K562 (cell line): ENCODE measurements around the gene POLR3K. TPM values are rescaled to one million over a fixed set of nuclear protein-coding genes. Genes with fewer than 3 reads are reported as not detected.

ENCODE experiments used
- ATAC-seq: fragments of 200-7000 bp; cut with Tn5 transposase; 3 replicates; pipeline ENCODE4 v1.9.1; 2020; ENCODE audit warnings: moderate library complexity
- BruUV-seq: library from RNA; stranded (reverse); fragments of 400-500 nt; replicated peaks from 2 replicates; lab custom pipeline; 2021; lab: Mats Ljungman, UMichigan
- CTCF ChIA-PET: fragments of 300-600 bp; formaldehyde crosslinking; extraction: SDS; loops from one replicate; lab custom pipeline; 2021; ENCODE audit warnings: low intra/inter-chr PET ratio; lab: Yijun Ruan, JAX
- POLR2A ChIA-PET: fragments of 300-600, 350-650 bp; sonication (Branson Sonifier 250); formaldehyde crosslinking; extraction: SDS; loops from one replicate; lab custom pipeline; 2021; ENCODE audit warnings: antibody characterized with exemption, inconsistent platforms; lab: Yijun Ruan, JAX
- DNase-seq, 4 experiments: peaks; one replicate each; pipeline versions ENCODE4 v3.0.0 to v3.0.0-alpha.2; 2011 to 2018; ENCODE audit warnings: low spot score in 3 of 4, mixed read lengths in 3 of 4; ENCODE audit errors: extremely low read depth in 1 of 4
- FAIRE-seq: peaks from 2 replicates; lab custom pipeline; 2011; peaks lifted over from hg19 to GRCh38; lab: Jason Lieb, UNC
- H2AFZ ChIP-seq: 2 replicates; pipeline ENCODE4 v1.6.0; 2011; ENCODE audit warnings: low read depth, low read length, control low read depth, inconsistent platforms
- H3K27ac ChIP-seq: fragments of 200-600 bp; 3 replicates; pipeline ENCODE4 v1.8.0; 2011; ENCODE audit warnings: low read depth, mild to moderate bottlenecking, control low read depth, inconsistent platforms, low read length, moderate library complexity, mixed read lengths; ENCODE audit errors: extremely low read depth
- H3K27me3 ChIP-seq, 2 experiments: fragments of 300-600 bp in 1 of 2; 2 replicates in 1 of 2; 3 replicates in 1 of 2; pipeline versions ENCODE4 v1.6.0 to v1.8.0; 2011; ENCODE audit warnings: inconsistent platforms in 2 of 2, low read length in 2 of 2, mild to moderate bottlenecking in 1 of 2, mixed read lengths in 1 of 2, moderate library complexity in 1 of 2; ENCODE audit not compliant: control insufficient read depth in 2 of 2, insufficient read depth in 2 of 2
- H3K36me3 ChIP-seq: fragments of 300-600 bp; 3 replicates; pipeline ENCODE4 v1.8.0; 2011; ENCODE audit warnings: mild to moderate bottlenecking, low read length, inconsistent platforms; ENCODE audit not compliant: control insufficient read depth, insufficient read depth
- H3K4me1 ChIP-seq, 2 experiments: fragments of 200-600 bp in 1 of 2; replicated peaks in 1 of 2; 2 replicates in 1 of 2; 3 replicates in 1 of 2; pipeline versions ENCODE4 v1.5.1 to v1.8.0; 2011; ENCODE audit warnings: inconsistent platforms in 2 of 2, low read length in 2 of 2, mild to moderate bottlenecking in 1 of 2, mixed read lengths in 1 of 2, moderate library complexity in 1 of 2; ENCODE audit not compliant: control insufficient read depth in 2 of 2, insufficient read depth in 2 of 2
- H3K4me2 ChIP-seq: 2 replicates; pipeline ENCODE4 v1.6.1; 2011; ENCODE audit warnings: low read length, control low read depth, inconsistent platforms, mixed read lengths; ENCODE audit not compliant: insufficient read depth
- H3K4me3 ChIP-seq: fragments of 200-600 bp; sonication (generic), shearing (Covaris generic); 2 replicates; pipeline ENCODE4 v1.5.1; 2016; ENCODE audit warnings: control low read depth, inconsistent platforms
- H3K79me2 ChIP-seq: fragments of 200-600 bp; 3 replicates; pipeline ENCODE4 v1.8.0; 2011; ENCODE audit warnings: low read length, inconsistent platforms; ENCODE audit not compliant: control insufficient read depth, insufficient read depth
- H3K9ac ChIP-seq, 2 experiments: 2 replicates each; pipeline versions ENCODE4 v1.6.0 to v1.6.1; 2011; ENCODE audit warnings: low read depth in 2 of 2, low read length in 2 of 2, control low read depth in 1 of 2, inconsistent platforms in 1 of 2, mild to moderate bottlenecking in 1 of 2, mixed read lengths in 1 of 2; ENCODE audit not compliant: insufficient read depth in 1 of 2
- H3K9me1 ChIP-seq: one replicate; pipeline ENCODE4 v1.6.0; 2011; ENCODE audit warnings: inconsistent platforms, mild to moderate bottlenecking, low read length, moderate library complexity; ENCODE audit not compliant: control insufficient read depth, insufficient read depth
- H3K9me3 ChIP-seq: replicated peaks from 2 replicates; pipeline ENCODE4 v1.5.1; 2011; ENCODE audit warnings: low read depth, low read length, inconsistent platforms; ENCODE audit not compliant: control insufficient read depth, insufficient read depth
- H4K20me1 ChIP-seq: replicated peaks from 2 replicates; pipeline ENCODE4 v1.6.1; 2011; ENCODE audit warnings: low read length, inconsistent platforms, mixed read lengths; ENCODE audit not compliant: control insufficient read depth, insufficient read depth
- ATF1 ChIP-seq, 2 experiments: fragments of 450-650 bp in 1 of 2; IDR thresholded peaks; 2 replicates each; pipeline ENCODE4 v1.6.1; 2016; ENCODE audit warnings: missing compliant biosample characterization in 1 of 2, missing genetic modification characterization in 1 of 2
- ATF7 ChIP-seq: fragments of 450-650 bp; IDR thresholded peaks from 2 replicates; pipeline ENCODE4 v1.7.1; 2014; ENCODE audit warnings: mild to moderate bottlenecking, moderate library complexity
- CBFA2T3 ChIP-seq: fragments of 450-650 bp; IDR thresholded peaks from 2 replicates; pipeline ENCODE4 v1.6.1; 2017
- CREB1 ChIP-seq, 2 experiments: sonication (generic) in 1 of 2; formaldehyde crosslinking in 1 of 2; IDR thresholded peaks; 2 replicates each; pipeline versions ENCODE4 v1.6.1 to v1.8.0; 2012 to 2022; ENCODE audit warnings: inconsistent platforms in 1 of 2, mild to moderate bottlenecking in 1 of 2, missing genetic modification reagents in 1 of 2, moderate library complexity in 1 of 2
- CTBP1 ChIP-seq: fragments of 450-650 bp; IDR thresholded peaks from 2 replicates; pipeline ENCODE4 v1.6.1; 2016; ENCODE audit warnings: borderline replicate concordance
- JUND ChIP-seq, 2 experiments: IDR thresholded peaks; 2 replicates in 1 of 2; 3 replicates in 1 of 2; pipeline ENCODE4 v1.6.1; 2011; ENCODE audit warnings: borderline replicate concordance in 2 of 2, low read depth in 2 of 2, low read length in 2 of 2, improper control_type of control experiment in 1 of 2, missing biosample characterization in 1 of 2, missing genetic modification characterization in 1 of 2, missing genetic modification reagents in 1 of 2
- KAT7 ChIP-seq: sonication (generic); formaldehyde crosslinking; IDR thresholded peaks from 2 replicates; pipeline ENCODE4 v1.8.0; 2022; ENCODE audit warnings: missing genetic modification reagents, mild to moderate bottlenecking, borderline replicate concordance
- KDM2B ChIP-seq: fragments of 250-450 bp; sonication (Bioruptor Pico); IDR thresholded peaks from 2 replicates; pipeline ENCODE4 v1.8.0; 2021; ENCODE audit warnings: mild to moderate bottlenecking, moderate library complexity
- SUPT5H ChIP-seq: fragments of 450-650 bp; IDR thresholded peaks from 2 replicates; pipeline ENCODE4 v1.6.1; 2016
- TCF3 ChIP-seq: sonication (generic); formaldehyde crosslinking; IDR thresholded peaks from 2 replicates; pipeline ENCODE4 v1.4.0; 2020; ENCODE audit warnings: mild to moderate bottlenecking, missing genetic modification reagents
- UBTF ChIP-seq, 2 experiments: IDR thresholded peaks; 2 replicates each; pipeline ENCODE4 v1.6.1; 2012; ENCODE audit warnings: improper control_type of control experiment in 2 of 2, low read depth in 2 of 2, low read length in 2 of 2, borderline replicate concordance in 1 of 2
- YBX1 ChIP-seq: fragments of 450-650 bp; IDR thresholded peaks from 2 replicates; pipeline ENCODE4 v1.7.1; 2016; ENCODE audit warnings: mild to moderate bottlenecking
- ZFP36 ChIP-seq: fragments of 150-350 bp; IDR thresholded peaks from 2 replicates; pipeline ENCODE4 v1.6.1; 2018; ENCODE audit warnings: low read length, low read depth; ENCODE audit not compliant: partially characterized antibody
- WGBS: fragments of 100-300 bp; shearing (Covaris generic); methylation state at CpG from one replicate; pipeline ENCODE4 v1.1.6; 2016; ENCODE audit warnings: low coverage, mixed read lengths; ENCODE audit not compliant: insufficient coverage; ENCODE audit errors: missing lambda C conversion rate; 5-methylcytosine and 5-hydroxymethylcytosine counted together
- in situ Hi-C: fragments of 300-500 bp; cut with MboI; formaldehyde crosslinking; loops from 4 replicates; pipeline ENCODE4 v1.15.0; 2018; ENCODE audit warnings: inconsistent platforms, mixed read lengths
- intact Hi-C: fragments of 100-400 bp; cut with micrococcal nuclease; formaldehyde crosslinking; loops from 2 replicates; pipeline ENCODE4 v1.14.2; 2022
- polyA plus RNA-seq, 8 experiments: library from polyadenylated mRNA; depleted of rRNA in 4 of 8; stranded (reverse) in 5 of 8; unstranded in 3 of 8; fragments of >200 nt; fragmentation: Nextera tagmentation in 2 of 8; fragmentation: Illumina TruSeq in 1 of 8; extraction: Ambion mirVana in 2 of 8; extraction: Trizol in 1 of 8; gene quantifications; 2 replicates each; pipeline versions ENCODE4 v1.2.1 to v1.2.3, GENCODE V29; 2011 to 2014; ENCODE audit warnings: inconsistent platforms in 1 of 8, missing spikeins in 1 of 8
- total RNA-seq, 7 experiments: library from RNA; depleted of rRNA in 6 of 7; stranded (reverse); fragments of >200 nt in 6 of 7; fragmentation: Illumina TruSeq in 2 of 7; extraction: Trizol in 2 of 7; gene quantifications; 2 replicates each; pipeline versions ENCODE4 v1.2.1 to v1.2.3, GENCODE V29; 2011 to 2021; ENCODE audit warnings: low replicate concordance in 1 of 7
- TF ChIP-seq, protein P1 (sequence below): fragments of 450-650 bp; IDR thresholded peaks from 2 replicates; pipeline ENCODE4 v1.6.1; 2018; ENCODE audit not compliant: partially characterized antibody
- TF ChIP-seq, protein P2 (sequence below): sonication (generic); formaldehyde crosslinking; IDR thresholded peaks from 2 replicates; pipeline ENCODE4 v1.9.0; 2022; ENCODE audit warnings: mild to moderate bottlenecking, missing genetic modification reagents

The POLR3K gene
- total and polyA plus RNA-seq, 9 of the 15 experiments (the other 6 are each of a cell fraction or from before 2014, with no cell fraction given): 42.1 to 315 (median 86.7) TPM

GRCh38 chr16:42069-42457, 11.3 kb downstream of the POLR3K start:
- H3K79me2 ChIP-seq: peaks cover 12% of the 10 kb centered on the region
- H3K9me3 ChIP-seq: no peaks in the 10 kb centered on the region
- H3K4me3 ChIP-seq: no peak overlapping the region
- H3K27ac ChIP-seq: peak overlapping the region; percentile 52; the same call in 2 of the 3 replicates
- H4K20me1 ChIP-seq: peaks cover 21% of the 10 kb centered on the region
- peak overlapping the region in 1 of 2 experiments; percentile 60; a peak in 1 of 4 replicates for H3K9ac ChIP-seq
- CTCF ChIA-PET: no interaction called here
- H3K27me3 ChIP-seq: no peaks in the 10 kb centered on the region
- in situ Hi-C loops (no loop called here), intact Hi-C loops (no loop called here)
- H2AFZ ChIP-seq: no peak overlapping the region
- DNase-seq (peak in 2 of 4 experiments; percentile 32 to 52), FAIRE-seq (no peak), ATAC-seq (peak; percentile 75)
- H3K4me1 ChIP-seq: peaks cover 18 to 30% of the 10 kb centered on the region in 2 experiments
- peak overlapping the region; percentile 55 for H3K4me2 ChIP-seq
- POLR2A ChIA-PET: interaction anchor here (1.4 kb wide), 1 partner anchor 12 kb away, joined by 6 read pairs; the partner anchor contains the start of genes POLR3K and SNRNP25
- WGBS: 41% methylated on average over 11 of the region's 11 CpGs
- H3K36me3 ChIP-seq: peaks cover 82% of the 10 kb centered on the region
- no TSS peak for BruUV-seq
- H3K9me1 ChIP-seq: peaks cover 3% of the 10 kb centered on the region
- TF ChIP-seq UBTF (IDR thresholded peaks at IDR 0.05; ENCODE audit: borderline replicate concordance in 1 of 2, low read depth in 2 of 2, low read length in 2 of 2) (0 out of 4 replicates have a peak, but pooled peaks of 1 of the 2 experiments have one; percentile 38), YBX1 (no peak), CREB1 (IDR thresholded peaks at IDR 0.05) (no peak), CREB1 (CRISPR knock-in tag; IDR thresholded peaks at IDR 0.05) (peak; percentile 29; the same call in 1 of the 2 replicates), ATF1 (CRISPR knock-in tag; IDR thresholded peaks at IDR 0.05) (no peak), ATF1 (tag; IDR thresholded peaks at IDR 0.05) (0 out of 2 replicates have a peak, but pooled peaks have one; percentile 20), ATF7 (peak; percentile 15; the same call in 1 of the 2 replicates), KAT7 (CRISPR knock-in tag) (0 out of 2 replicates have a peak, but pooled peaks have one; percentile 60), JUND (IDR thresholded peaks at IDR 0.05; ENCODE audit: borderline replicate concordance, low read depth, low read length) (no peak), JUND (tag; IDR thresholded peaks at IDR 0.05; ENCODE audit: borderline replicate concordance, low read depth, low read length) (no peak), KDM2B (CRISPR knock-in tag) (no peak), SUPT5H (0 out of 2 replicates have a peak, but pooled peaks have one; percentile 1), ZFP36 (peak; percentile 21), CTBP1 (no peak), TCF3 (0 out of 2 replicates have a peak, but pooled peaks have one; percentile 10), CBFA2T3 (peak; percentile 26; the same call in 1 of the 2 replicates)
- TF ChIP-seq, protein P1, sequence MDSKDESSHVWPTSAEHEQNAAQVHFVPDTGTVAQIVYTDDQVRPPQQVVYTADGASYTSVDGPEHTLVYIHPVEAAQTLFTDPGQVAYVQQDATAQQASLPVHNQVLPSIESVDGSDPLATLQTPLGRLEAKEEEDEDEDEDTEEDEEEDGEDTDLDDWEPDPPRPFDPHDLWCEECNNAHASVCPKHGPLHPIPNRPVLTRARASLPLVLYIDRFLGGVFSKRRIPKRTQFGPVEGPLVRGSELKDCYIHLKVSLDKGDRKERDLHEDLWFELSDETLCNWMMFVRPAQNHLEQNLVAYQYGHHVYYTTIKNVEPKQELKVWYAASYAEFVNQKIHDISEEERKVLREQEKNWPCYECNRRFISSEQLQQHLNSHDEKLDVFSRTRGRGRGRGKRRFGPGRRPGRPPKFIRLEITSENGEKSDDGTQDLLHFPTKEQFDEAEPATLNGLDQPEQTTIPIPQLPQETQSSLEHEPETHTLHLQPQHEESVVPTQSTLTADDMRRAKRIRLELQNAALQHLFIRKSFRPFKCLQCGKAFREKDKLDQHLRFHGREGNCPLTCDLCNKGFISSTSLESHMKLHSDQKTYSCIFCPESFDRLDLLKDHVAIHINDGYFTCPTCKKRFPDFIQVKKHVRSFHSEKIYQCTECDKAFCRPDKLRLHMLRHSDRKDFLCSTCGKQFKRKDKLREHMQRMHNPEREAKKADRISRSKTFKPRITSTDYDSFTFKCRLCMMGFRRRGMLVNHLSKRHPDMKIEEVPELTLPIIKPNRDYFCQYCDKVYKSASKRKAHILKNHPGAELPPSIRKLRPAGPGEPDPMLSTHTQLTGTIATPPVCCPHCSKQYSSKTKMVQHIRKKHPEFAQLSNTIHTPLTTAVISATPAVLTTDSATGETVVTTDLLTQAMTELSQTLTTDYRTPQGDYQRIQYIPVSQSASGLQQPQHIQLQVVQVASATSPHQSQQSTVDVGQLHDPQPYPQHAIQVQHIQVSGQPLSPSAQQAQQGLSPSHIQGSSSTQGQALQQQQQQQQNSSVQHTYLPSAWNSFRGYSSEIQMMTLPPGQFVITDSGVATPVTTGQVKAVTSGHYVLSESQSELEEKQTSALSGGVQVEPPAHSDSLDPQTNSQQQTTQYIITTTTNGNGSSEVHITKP: peak; percentile 63
- TF ChIP-seq, protein P2, sequence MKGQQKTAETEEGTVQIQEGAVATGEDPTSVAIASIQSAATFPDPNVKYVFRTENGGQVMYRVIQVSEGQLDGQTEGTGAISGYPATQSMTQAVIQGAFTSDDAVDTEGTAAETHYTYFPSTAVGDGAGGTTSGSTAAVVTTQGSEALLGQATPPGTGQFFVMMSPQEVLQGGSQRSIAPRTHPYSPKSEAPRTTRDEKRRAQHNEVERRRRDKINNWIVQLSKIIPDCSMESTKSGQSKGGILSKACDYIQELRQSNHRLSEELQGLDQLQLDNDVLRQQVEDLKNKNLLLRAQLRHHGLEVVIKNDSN (CRISPR knock-in tag): no peak
